Amniotic stem cell (primary cell): ENCODE results near the gene NAT8.
"Not testable (repeated sequence)": the region's sequence is repeated elsewhere in the genome, so short reads cannot be mapped to it uniquely, and the experiment has no call there.

Experiments used
- DNase-seq: peaks from one replicate; lab custom pipeline; 2025; lab: John Stamatoyannopoulos, UW

Gene NAT8

GRCh38 chr2:73636977-73637376 lies 5.2 kb downstream of the NAT8 start:
- DNase-seq = not testable (repeated sequence)

DNA sequence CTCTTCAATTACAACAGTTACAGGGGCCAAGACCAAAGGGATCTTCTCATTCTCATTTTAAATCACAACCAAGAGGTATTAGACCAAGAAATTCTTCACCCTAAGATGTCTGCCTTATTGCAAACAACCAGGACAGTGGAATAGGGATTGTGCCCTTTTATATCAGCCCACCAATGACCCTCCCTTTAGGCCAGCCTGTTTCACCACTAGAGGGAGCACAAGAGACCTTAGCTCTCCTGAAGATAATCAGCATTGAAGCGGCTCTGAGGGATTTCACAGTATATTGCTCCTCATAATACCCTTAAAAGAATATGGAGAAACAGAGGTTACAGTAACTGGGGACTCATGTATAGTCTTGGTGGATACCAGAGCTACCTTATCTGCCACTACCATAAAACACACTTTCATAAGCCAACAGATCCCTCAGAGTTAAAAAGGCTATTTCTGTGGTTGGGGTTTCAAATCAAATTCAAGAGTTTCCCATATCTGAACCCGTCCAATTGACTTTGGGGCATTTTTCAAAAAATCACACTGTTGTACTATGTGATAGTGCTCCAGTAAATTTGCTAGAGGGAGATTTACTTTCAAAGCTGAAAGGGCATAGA lies 11.5 kb downstream of the NAT8 start:
- DNase-seq = not testable (repeated sequence)

DNA sequence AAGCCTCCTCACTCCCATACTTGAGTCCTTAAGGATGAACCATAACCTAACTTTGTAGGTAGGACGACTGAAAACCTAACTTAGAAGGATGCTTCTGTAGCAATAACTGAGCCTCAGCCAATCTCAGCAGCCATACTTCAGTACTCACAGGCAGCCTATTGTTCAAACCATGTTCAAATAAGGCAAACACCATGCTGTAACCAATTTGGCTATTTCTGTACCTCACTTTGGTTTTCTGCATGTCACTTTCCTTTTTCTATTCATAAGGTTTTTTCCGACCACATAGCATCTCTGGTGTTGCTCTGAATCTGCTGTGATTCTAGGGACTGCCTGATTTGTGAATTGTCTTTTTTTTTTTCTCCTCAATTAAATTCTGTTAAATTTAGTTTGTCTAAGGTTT lies 13.7 kb downstream of the NAT8 start:
- not testable (repeated sequence) for DNase-seq

- DNase-seq = not testable (repeated sequence)
Measured at GRCh38 chr2:73626237-73626636, 16.0 kb downstream of the NAT8 start.

DNA sequence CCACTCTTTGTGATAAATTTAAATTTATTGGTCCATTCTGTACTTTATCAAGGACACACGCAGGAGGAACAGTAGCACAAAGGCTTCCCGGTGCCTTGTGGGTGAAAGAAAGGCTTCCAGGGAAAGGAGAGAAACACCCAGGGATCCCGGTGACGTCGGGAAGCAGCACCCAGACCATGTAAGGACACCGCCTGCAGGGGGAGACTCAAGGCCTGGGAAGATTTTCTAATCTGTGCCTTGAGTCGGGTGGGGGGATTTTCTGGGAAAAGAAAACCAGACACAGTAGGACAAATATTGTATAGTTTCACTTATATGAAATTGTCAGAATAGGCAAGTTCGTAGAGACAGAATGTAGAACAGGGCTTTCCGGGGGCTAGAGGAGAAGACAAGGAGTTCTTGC lies 17.6 kb downstream of the NAT8 start:
- not testable (repeated sequence) for DNase-seq

DNA sequence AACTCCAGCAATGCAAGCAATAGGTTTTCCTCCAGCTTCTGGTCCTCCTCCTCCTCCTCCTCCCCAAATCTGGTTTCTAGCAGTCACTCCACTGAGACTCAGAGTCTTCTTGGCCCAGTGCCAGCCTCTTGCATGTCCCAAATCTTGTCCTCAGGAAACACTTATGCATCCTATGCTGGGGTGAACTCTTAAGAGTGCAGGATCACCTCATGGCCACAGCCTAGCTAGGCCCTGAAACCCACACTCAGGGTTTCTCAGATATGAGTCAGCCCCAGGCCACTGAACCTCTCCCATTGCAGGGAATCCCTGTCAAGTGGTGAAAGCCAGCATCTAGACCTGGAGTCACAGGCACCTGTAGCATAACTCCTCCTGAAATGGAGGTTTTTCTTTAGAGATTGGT lies 18.2 kb downstream of the NAT8 start:
- DNase-seq = not testable (repeated sequence)

GRCh38 chr2:73619925-73620324 lies 22.3 kb downstream of the NAT8 start:
- DNase-seq = not testable (repeated sequence)

DNA sequence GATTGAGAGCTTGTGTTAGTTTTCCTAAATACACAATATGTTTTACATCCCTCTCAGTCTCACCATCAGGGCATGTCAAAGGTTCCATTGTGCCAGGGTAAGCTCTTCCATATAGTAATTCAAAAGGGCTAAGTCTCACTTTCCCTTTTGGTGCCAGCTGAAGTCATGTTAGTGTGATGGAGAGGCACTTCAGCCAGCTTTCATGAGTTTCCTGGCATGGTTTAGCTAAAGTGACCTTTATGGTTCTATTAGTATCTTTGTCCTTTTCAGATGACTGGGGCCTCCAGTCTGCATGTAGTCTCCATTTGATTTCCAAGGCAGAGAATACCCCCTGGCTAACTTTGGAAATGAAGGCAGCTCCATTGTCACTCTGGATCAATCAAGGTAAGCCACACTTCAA lies 27.2 kb downstream of the NAT8 start:
- no peak for DNase-seq

DNA sequence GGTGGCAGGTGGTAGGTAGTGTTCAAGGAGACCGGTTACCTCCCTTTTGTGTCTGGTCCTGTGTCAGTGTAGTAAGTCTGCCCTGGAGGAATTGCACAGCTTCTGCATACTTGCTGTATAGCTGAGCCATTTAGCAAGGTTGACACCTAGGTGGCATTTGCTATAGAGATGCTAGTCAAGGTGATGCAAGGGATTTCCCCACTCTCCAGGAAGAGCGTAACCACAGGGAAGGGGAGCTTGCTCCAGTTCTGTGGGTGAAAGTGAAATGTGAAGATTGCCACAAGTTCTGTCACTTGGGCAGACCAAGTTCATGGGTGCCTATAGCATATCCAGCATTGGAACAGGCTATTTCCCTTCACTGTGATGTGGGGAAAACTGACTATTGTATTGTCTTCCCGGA lies 28.1 kb downstream of the NAT8 start:
- no peak for DNase-seq

- no peak for DNase-seq
Measured at GRCh38 chr2:73611867-73612266, 30.4 kb downstream of the NAT8 start.

DNA sequence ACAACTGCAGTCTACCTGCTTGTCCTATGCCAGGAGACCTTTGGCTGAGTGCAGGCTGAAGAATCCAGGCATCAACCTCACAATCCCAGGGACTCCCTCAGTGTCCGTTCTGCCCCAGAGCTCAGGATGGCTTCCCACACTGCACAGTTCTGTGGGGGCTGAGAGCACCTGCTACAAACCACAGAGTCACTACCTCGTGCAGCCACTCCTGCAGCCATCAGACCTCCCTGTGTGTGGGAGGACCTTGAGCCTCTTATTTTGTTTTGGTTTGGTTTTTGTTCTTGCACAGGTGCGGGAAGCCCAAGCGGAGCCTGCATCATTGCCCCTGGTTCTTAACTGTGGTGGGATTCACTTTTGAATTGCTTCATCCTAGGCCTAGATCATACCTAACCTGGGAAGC lies 31.0 kb downstream of the NAT8 start:
- no peak for DNase-seq

- DNase-seq = no peak
Measured at GRCh38 chr2:73610111-73610510, 32.1 kb downstream of the NAT8 start.

DNA sequence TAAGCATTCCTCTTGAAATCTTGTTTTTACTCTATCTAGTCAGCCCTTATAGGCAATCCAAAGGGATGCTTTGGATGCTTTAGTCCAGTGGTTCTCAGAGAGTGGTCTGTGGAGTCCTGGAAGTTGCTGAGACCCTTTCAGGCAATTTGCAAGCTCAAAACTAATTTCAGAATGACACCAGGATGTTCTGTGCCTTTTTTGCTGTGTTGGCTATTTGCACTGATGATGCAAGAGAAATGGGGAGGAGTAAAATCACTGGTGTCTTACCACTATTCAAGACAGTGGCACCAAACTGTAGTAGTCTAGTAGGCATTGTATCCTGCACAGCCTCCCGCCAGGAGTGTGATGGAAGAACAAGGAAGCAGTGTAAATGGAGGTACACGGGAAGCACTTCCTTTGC lies 37.6 kb downstream of the NAT8 start:
- DNase-seq = not testable (repeated sequence)

DNA sequence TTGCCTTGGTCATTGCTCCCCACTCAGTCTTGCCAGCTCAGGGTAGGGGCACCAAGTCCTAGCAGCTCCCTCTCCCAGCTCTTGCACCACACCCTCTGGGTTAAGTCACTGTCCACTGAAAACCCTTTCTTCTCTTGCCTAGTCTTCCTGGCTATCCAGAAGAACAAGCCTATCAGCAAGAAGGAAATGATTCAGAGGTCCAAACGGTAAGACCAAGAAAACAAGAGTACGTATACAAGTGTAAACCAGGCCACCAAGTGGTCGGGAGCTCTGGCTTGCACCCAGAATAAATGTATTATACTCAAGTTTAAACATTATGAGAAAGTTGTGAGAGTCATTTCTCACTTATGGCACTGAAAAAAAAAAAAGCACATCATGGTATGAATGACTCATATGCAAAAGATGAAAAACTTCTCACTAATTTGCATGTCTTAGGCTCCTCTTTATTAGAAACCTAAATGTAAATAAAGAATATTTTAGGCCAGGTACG lies 39.1 kb downstream of the NAT8 start:
- DNase-seq = not testable (repeated sequence)

DNA sequence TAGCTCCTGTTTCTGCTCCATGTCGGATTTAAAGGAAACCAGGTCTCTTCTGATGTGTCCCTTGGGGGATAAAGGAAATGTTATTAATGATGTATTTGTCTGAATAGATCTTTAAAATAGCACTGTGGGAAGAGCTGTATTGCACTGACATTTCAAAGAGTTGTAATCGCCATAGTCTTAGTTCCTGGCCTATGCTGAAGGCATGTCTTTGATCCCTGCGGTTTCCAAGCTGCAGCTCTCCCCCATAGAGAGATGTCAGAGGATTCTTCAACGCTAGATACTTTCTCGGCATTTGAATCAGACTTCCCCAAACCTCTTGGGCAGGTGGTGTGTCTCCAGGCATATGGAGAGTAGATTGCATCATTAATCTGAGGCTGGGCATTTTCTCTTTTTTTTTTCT lies 40.4 kb downstream of the NAT8 start:
- no peak for DNase-seq

DNA sequence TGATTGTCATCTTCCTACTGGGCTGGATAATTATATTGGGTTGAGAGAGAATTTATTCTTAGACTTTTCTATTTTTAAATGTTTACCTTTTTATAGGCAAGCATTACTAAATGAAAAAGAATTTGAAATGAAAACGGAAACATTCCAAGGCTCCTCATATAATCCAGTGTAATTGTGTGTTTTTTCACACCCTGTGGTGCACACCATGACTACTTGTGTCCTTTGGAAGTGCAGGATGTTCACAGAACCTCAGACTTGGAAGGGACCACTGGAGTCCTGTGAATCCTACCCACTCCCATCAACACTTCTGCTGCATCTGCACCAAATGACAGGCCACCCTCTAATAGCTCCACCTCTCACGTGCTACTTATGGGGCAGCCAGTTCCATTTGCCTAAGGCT lies 48.0 kb downstream of the NAT8 start:
- DNase-seq = no peak

- DNase-seq = no peak
Measured at GRCh38 chr2:73593680-73594079, 48.5 kb downstream of the NAT8 start.
